HG03097 (cell line): Measurements from ENCODE around the gene LPP.
"Not testable (repeated sequence)": the region's sequence is repeated elsewhere in the genome, so short reads cannot be mapped to it uniquely, and the experiment has no call there.

Experiments used
- ATAC-seq: cut with Tn5 transposase; IDR thresholded peaks from one replicate; pipeline ENCODE4 v1.9.1; 2021; ENCODE audit not compliant: unreplicated experiment, low FRiP score

LPP gene

DNA sequence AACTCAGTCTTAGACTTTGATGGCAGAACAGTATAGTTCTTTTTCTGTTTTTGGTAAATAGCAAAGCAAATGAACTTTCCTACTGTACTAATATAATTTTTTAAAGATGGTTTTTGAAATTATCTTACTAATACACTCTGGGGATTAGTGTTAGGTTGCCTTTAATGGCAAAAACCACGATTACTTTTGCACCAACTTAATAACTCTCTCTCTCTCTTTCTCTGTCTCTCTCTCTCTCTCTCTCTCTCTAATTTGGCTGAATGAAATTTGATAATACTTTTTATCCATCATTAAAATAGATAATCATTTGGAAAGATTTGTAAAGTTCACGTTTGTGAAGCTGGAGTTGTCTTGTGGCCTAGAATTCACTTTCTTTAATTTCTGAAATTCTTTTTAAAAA lies 257.8 kb downstream of the LPP start:
- ATAC-seq = no peak

DNA sequence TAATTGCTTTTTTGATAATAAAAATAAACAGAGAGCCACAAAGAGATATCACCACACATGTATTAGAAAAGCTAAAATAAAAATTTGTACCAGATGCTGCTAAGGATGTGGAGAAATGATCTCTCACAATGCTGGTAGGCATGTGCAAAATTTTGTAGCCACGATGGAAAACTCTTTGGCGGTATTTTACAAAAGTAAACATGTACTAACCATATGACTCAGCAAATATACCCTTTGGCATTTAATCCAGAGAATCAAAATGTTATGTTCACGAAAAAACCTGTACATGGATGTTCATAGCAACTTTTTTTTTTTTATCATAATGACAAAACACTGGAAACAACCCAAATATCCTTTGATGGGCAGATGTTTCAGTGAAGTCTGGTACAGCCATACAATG lies 261.2 kb downstream of the LPP start:
- ATAC-seq = no peak

DNA sequence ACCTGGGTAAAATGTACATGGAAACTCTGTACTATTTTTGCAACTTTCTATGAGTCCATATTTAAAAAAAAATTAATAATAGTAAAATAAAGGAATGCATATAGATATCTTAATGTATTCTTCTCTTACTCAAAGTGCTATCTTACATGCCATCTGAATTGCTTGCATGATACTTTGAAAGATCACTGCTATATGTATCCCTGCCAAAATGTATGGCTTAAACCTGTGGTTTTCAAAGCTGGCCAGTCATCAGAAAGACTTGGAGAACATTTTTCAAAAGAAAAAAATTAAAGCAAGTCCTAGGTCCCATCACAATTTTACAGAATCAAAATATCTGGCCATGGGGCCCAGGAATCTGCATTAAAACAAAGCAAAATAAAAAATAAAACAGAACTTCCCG lies 262.1 kb downstream of the LPP start:
- ATAC-seq = no peak

DNA sequence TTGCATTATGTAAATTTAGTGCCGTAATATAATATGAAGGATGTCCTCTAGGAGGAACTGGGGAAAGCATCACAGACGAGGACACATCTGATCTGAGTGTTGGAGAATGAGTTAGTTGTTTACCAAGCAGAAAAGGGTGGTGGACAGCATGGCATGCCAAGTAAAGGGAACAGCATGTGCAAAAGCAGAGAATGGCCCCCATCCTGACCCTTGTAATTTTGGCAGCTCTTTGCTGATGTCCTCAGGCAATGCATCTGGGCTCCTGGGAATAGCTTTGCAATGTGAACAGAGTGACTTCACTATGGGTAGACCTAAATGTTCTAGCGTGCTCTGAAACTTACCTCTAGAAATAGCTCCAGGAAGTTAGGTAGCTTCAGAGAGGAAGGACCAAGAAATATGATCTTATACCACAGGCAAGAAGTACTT lies 263.3 kb downstream of the LPP start:
- no peak for ATAC-seq

DNA sequence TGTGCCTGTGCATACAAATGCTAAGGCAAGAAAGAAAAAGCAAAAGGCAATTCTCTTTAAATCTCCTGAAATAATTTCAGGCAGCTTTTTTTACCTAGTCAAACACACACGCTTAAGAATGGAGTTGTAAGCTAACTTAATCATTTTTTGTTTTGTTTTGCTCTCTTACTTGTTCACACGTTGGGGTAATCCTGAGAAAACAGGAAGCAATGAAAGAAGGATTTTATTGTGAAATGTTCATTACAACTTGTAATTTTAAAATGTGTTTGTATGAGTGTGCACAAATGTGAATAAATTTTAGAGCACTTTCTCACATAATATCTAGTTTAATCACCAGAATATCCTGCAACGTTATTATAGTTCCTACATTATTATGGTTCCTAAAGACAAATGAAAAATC lies 263.8 kb downstream of the LPP start:
- ATAC-seq = no peak

DNA sequence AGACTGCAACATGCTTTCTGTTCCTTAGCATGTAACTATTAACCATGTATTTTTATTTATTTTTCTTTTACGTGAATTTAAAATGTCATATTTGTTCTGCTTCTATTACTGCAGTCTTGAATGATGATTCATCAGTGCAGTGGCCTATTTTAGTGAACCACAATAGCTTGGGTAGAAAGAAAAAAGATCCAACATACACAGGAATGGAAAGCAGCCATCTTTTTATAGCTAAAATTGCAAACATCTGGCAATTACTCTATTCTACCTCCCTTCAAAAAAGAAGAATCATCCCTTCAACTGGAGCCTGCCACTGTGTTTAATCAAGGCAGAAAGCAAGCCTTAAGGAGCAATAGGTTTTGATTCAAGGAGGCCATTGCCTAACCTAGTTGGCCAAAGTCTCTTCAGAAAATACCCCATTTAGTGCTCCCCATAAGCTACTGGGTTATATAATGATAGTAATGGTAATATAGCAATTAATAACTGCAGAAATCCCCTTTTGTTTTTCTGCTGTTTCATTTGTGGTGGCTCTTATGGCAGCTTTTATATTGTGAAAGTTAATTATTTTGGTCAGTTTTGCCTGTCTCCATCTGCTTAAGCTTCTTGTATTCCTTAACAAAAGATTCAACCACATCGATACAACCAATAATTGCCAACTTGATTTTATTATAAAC lies 267.3 kb downstream of the LPP start:
- ATAC-seq = peak; percentile 34

DNA sequence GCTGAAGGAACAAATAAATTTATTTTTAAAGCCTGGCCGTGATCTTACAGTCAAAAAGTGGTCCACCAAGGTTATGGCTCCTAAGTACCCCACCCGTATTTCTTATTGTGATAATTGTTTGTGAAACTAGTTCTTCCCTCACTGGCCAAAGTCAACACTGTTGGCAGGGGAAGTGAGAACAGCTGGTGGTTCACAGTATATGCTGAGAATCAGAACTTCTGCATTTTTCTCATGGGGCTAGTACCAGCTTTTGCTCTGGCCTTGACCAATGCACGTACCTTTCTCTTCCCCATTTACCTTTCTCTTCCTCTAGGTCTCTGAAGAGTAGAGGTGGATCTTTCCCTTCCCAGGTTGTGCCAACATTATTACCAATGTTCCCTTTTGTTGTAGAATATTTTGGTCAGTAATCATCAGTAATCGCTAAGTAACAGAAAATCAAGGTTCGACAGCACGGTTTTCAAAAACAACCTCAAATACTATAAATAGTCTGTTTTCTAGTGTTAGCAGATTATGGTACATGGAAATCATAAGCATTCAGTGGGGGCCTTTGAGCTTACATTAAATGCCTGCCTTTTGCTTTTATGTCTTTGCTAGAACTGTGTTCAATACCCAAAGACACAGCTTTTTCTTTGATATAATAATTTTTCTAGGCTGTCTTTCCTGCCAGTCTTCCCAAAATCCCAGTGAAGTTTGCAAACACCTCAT lies 268.0 kb downstream of the LPP start:
- ATAC-seq = peak; percentile 99

DNA sequence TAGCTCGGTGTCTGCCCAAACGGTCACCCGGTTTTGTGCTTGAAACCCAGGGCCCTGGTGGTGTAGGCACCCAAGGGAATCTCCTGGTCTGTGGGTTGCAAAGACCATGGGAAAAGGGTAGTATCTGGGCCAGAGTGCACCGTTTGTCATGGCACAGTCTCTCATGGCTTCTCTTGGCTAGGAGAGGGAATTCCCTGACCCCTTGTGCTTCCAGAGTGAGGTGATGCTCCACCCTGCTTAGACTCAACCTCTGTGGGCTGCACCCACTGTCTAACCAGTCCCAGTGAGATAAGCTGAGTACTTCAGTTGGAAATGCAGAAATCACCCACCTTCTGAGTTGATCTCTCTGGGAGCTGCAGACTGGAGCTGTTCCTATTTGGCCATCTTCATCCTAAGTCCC lies 274.0 kb downstream of the LPP start:
- not testable (repeated sequence) for ATAC-seq

DNA sequence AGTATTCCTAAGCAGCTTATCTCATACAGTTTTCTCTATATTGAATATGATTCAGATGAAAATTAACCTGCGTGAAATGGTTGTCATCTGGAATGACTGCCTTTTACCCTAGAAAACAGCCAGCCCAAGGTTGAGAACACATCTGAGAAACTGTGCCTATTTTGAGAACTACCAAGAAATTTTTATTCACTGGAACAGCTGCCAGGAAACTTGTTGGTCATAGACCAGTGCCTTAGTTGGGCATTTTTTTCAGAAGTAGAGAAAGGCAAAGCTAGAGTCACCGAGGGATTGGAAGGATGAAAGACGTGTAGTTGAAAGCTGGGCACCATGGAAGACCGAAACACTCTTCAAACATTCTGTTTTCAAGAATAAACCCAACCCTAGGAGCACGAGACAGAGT lies 277.1 kb downstream of the LPP start:
- no peak for ATAC-seq

DNA sequence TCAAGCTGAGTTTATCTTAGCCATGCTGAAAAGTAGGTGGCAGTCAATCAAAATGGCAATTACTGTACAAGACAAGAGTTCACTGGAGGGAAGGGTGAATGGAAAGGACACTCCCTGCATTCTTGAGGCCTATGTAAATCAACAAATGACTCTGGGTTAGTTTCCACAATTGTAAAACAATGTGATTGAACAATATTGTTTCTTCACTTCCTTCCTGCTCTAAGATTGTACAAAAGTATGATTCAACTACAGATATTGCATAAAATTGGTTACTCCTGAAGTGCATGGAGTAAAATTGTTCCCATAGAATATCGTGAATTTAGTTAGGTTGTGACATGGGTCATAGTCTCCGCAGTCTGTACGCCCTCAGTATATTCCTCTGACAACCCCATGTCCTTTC lies 277.6 kb downstream of the LPP start:
- no peak for ATAC-seq

DNA sequence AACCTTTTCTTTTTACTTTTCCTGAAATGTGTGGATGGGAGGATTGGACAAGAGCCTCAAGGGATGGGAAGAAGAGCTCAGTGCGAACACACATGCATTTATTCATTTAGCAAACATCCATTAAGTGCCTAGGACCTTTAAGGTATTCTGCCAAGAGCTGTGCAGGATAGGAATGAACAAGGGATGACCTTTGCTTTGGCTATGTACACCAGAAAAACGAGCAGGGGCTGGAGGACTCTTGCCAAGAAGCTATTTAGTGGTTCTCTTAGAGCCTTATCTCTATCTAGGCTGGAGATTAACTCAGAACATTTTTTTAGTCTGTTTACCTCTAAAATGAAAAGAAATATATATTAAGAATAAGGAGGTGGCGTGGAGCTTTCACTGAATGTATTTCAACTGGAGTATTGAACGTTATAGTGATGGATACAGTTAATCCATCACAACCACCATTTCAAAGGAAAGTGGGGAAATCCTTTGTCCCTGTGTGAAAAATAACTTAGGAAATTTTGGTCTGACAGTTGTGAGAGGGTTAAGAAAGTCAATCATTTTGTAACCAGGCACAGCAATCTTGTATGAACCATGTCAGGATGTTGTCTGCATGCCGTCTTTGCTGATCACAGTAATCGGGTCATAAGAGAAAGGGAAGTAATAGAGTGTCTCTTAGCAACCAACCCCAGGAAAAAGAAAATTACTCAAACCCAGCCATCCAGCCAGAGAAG lies 279.0 kb downstream of the LPP start:
- ATAC-seq = no peak

DNA sequence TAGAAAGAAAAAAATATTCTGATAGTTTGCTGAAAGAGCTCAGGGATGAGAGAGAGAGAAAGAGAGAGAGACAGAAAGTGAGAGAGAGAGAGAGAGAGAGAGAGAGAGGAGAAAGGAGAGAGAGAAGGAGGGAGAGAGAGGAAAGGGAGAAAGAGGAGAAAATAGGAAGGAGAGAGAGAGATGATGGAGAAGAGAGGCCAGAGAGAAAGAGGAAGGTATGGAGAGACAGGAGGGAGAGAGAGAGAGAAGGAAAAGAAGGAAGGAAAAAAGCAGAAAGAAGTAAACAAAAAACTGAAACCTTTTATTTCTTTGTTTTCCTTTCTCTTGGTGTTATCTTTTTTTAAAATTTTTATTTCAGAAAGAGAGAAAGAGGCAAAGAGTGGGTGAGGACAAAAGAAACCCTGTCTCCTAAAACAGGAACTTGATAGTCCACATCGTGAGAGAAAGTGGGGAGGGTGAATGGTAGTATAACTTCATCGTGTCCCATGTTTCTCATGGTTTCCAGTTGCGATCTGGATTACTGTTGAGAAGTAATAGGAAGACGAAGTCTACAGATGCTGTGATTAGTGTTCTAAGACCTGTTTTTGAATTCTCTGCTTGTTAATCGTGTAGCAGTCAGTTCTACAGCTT lies 279.7 kb downstream of the LPP start:
- ATAC-seq = no peak

DNA sequence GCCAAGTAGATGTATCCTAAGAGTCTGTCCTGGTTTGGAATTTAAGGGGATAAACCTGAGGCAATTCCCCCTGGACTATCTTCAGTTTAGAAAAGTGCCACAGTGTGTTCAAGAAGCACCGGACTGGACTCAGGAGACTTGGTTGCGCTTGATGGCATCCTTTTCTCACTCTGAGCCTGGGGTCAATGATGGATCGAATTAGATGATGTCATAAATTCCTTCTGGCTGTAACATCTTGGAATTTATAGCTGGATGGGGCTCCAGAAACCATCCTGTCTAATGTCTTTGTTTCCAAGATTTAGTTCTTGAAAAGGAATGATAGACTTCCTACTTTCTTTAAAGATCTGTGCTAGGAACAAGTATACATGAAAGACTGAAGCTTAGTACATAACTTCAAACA lies 280.6 kb downstream of the LPP start:
- no peak for ATAC-seq

DNA sequence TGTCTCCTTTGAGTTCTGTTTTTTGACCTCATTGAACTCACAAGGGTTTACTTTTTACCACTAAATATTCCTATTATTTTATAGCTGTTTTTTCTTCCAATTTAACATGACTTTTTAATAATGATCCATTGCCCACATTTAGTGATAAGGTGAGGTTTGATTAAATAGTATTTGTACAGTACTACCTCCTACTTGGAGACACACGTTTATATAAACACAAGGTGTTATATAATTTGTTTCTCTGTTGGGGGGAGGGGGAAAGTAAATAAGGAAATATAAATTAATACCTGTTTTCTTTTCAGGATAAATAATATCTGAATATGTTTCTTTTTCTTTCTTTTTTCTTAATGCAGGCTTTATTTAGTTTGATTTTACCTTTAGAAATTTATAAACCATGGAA lies 281.3 kb downstream of the LPP start:
- ATAC-seq = no peak

DNA sequence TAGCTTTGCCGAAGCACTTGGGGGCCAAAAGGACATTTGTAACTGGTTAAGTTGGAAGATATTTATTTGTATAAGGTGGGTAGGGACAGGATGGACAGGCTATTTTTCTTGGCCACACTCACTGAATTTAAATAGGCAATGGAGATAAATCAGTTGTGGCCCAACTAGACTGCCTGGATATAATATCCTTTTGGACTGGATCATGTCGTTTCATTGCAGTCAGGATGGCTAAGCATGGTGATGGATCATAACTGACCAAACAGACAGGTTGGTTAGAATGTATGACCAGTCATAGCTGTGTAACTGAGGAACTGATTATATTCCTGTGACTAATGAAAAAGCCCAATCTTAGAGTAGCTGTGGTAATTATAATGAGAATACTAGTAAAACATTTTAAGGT lies 284.0 kb downstream of the LPP start:
- no peak for ATAC-seq

DNA sequence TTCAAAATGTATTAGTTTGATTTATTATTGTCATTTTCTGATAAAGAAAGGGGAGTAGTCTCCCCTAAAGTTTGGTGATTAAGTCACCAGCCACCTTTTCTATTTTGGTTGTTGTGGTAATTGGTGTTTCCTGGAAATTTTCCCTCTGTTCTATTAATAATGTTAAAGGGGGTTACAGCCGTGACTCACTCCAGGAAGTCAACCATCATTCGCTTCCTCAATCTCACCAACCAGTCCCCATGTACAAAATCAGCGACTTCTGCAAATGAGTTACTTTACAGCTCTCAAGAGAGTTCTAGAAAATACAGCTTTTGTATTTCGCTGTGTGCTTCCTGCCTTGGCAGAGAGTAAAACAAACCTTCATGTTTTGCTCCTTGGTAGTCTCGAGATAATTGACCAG lies 285.1 kb downstream of the LPP start:
- ATAC-seq = peak; percentile 84

DNA sequence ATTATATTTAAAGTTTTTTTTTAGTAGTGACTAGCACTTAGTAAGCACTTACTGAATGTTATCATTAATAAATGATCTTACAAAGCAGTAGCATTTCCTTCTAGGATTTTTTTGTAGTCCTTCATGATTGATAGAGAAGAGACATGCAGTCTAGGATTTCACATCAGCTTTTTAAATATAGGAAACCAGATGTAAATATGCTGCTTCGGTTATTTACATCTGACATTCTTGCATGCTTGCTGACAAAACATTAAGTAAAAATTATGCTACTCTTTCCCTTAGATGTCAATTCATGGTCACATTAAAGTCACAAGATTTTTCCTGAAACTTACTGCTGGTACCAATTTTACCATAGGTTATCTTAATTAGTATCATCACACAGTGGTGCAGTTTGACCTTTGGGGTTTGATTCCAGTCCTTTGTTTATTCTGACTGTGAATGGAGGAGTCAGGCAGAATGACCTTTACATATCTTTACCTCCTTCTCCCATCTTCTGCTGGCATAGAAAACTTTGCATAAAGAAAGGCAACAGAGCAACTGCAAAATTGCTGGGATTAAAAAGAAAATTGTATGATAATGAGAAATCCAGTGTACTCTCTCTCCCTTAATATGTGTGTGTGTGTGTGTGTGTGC lies 286.5 kb downstream of the LPP start:
- no peak for ATAC-seq

DNA sequence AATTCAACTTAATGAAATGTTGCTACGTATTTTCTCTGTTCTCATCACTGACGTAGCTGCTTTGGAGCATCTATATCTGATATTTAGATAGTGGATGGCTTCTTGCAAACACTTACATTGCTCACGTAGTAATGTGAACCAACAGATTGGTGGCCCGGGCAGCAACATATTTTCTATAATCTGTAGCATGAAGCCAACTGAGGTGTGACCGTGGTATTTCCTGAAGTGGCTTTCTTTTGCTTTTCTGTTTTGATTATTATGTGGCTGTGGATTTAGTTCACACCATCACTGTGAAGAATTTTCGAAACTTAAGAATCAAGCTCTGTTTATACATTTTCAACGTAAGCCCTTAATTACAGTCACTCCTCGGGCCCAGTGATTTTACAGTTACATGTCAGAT lies 288.5 kb downstream of the LPP start:
- no peak for ATAC-seq

DNA sequence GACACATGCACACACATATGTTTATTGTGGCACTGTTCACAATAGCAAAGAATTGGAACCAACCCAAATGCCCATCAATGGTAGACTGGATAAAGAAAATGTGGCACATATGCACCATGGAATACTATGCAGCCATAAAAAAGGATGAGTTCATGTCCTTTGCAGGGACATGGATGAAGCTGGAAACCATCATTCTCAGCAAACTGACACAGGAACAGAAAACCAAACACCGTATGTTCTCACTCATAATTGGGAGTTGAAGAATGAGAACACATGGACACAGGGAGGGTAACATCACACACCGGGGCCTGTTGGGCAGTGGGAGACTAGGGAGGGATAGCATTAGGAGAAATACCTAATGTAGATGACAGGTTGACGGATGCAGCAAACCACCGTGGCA lies 291.2 kb downstream of the LPP start:
- ATAC-seq = not testable (repeated sequence)

DNA sequence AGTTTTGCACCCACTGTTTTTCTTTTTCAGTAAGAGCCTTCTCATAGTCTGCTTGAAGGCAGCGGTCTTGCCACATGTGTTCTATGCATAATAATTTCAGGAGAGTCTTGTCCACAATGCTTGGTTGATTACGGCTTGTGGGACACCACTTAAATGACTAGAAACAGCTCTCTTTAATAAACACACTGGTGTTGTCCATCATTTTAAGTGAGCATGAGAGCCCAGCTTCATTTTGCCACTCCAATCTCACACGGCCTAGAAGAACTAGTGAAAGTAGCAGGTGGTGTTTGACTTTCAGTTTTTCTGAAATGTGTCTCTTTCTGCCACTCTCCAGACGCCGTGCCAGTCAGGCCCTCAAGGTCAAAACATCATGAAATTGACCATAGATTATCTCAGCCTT lies 292.1 kb downstream of the LPP start:
- ATAC-seq = peak; percentile 85

DNA sequence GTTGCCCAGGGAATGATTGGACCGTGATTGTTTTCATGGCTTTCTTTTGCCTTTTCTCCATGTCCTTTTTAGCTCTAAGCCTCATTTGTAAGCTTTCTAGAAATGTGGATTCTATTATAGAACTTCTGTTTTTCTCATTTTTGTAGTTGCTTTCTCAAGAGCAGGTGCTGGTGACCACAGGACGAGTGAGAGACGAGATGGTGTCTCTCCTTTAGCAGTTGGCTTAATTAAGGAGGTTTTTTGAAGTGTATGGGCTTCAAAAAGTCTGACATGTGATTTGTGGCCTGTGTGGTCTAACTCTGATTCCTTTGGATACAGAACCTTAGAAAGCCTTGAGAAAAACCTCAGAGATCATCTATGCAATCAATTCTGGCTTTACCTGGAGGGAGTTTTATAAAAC lies 292.8 kb downstream of the LPP start:
- ATAC-seq = no peak
